Measurements from ENCODE around the gene SDHD.
A peak's percentile ranks its signal among the peaks of the same experiment; 100 is the strongest.

SDHD gene

GRCh38 chr11:112103446-112103845, 16.8 kb downstream of the SDHD start:
- no peak for DNase-seq (ENCODE audit: low spot score)

GRCh38 chr11:112106070-112106469, 19.4 kb downstream of the SDHD start:
- no peak for DNase-seq (ENCODE audit: low spot score)

- DNase-seq (ENCODE audit: low spot score), result peak; percentile 74
Measured at GRCh38 chr11:112113539-112114457, 27.1 kb downstream of the SDHD start.

- no peak for DNase-seq (ENCODE audit: low spot score)
Measured at GRCh38 chr11:112114460-112114859, 27.8 kb downstream of the SDHD start.

GRCh38 chr11:112115386-112115785, 28.7 kb downstream of the SDHD start:
- no peak for DNase-seq (ENCODE audit: low spot score)

- no peak for DNase-seq (ENCODE audit: low spot score)
Measured at GRCh38 chr11:112118176-112118575, 31.5 kb downstream of the SDHD start.

GRCh38 chr11:112121981-112122615, 35.4 kb downstream of the SDHD start:
- DNase-seq (ENCODE audit: low spot score), result no peak

GRCh38 chr11:112123129-112123528, 36.5 kb downstream of the SDHD start:
- DNase-seq (ENCODE audit: low spot score), result no peak

GRCh38 chr11:112127056-112127455, 40.4 kb downstream of the SDHD start:
- no peak for DNase-seq (ENCODE audit: low spot score)

GRCh38 chr11:112128483-112129121, 41.9 kb downstream of the SDHD start:
- DNase-seq (ENCODE audit: low spot score), result no peak

GRCh38 chr11:112129656-112130055, 43.0 kb downstream of the SDHD start:
- no peak for DNase-seq (ENCODE audit: low spot score)

GRCh38 chr11:112132737-112133136, 46.1 kb downstream of the SDHD start:
- DNase-seq (ENCODE audit: low spot score), result no peak

GRCh38 chr11:112134473-112134872, 47.8 kb downstream of the SDHD start:
- no peak for DNase-seq (ENCODE audit: low spot score)

- no peak for DNase-seq (ENCODE audit: low spot score)
Measured at GRCh38 chr11:112143597-112143996, 56.9 kb downstream of the SDHD start.

Data from NAMALWA (cell line).